Activated CD4-positive, alpha-beta memory T cell treated with anti-CD3 and anti-CD28 coated beads for 36 hours (primary cell): Measurements from ENCODE around the gene ARPC5. TPM values are rescaled to one million over a fixed set of nuclear protein-coding genes. Genes with fewer than 3 reads are reported as not detected.

Experiments used
- CTCF ChIA-PET: fragments of 350-600 bp; sonication (Branson Sonifier 250); formaldehyde crosslinking; loops from one replicate; lab custom pipeline; 2021; ENCODE audit warnings: antibody characterized with exemption, inconsistent platforms; lab: Charles Lee
- POLR2A ChIA-PET: fragments of 350-600 bp; sonication (Branson Sonifier 250); formaldehyde crosslinking; loops from one replicate; lab custom pipeline; 2021; ENCODE audit warnings: antibody characterized with exemption; lab: Charles Lee
- DNase-seq: peaks from one replicate; pipeline ENCODE4 v3.0.0-alpha.2; 2020
- H3K27ac Mint-ChIP-seq: one replicate; pipeline ENCODE4 v1.8.0; 2021; ENCODE audit warnings: mixed read lengths
- H3K27me3 Mint-ChIP-seq: one replicate; pipeline ENCODE4 v1.8.0; 2021; ENCODE audit warnings: mixed read lengths
- H3K36me3 Mint-ChIP-seq: one replicate; pipeline ENCODE4 v1.8.0; 2021; ENCODE audit warnings: mixed read lengths
- H3K4me1 Mint-ChIP-seq: one replicate; pipeline ENCODE4 v1.8.0; 2021; ENCODE audit warnings: low read depth, mixed read lengths
- H3K4me3 Mint-ChIP-seq: one replicate; pipeline ENCODE4 v1.8.0; 2021; ENCODE audit warnings: mild to moderate bottlenecking, mixed read lengths
- H3K9me3 Mint-ChIP-seq: one replicate; pipeline ENCODE4 v1.8.0; 2021; ENCODE audit warnings: mixed read lengths
- intact Hi-C: fragments of 100-400 bp; cut with micrococcal nuclease; formaldehyde crosslinking; loops from one replicate; pipeline ENCODE4 v1.15.1; 2023
- total RNA-seq, 2 experiments: library from RNA; stranded (reverse); gene quantifications; one replicate each; pipeline ENCODE4 v1.2.3, GENCODE V29; 2021

ARPC5 gene
- total RNA-seq, 2 experiments from 2014 or later: 158 to 161 TPM

DNA sequence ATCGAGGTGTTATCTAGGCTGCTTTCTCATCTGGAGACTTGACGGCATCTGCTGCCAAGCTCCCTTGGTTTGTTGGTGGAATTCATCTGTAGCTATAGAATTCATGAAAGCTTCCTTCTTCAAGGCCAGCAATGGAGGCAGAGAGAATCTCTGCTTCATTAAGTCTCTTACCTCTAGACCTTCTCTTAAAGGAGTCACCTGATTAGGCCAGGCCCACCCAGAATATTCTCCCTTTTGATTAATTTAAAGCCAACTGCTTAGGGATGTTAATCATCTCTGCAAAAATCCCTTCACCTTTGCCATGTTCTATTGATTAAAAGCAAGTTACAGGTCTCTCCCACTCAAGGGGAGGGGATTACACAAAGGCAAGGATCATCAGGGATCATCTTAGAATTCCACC lies 40.0 kb downstream of the ARPC5 start:
- no peak overlapping the region for H3K4me3 Mint-ChIP-seq
- H3K36me3 Mint-ChIP-seq: no peaks in the 10 kb centered on the region
- intact Hi-C loops: no loop called here
- peaks cover 27% of the 10 kb centered on the region for H3K4me1 Mint-ChIP-seq
- ChIA-PET POLR2A (no interaction called here), CTCF (no interaction called here)
- no peak for DNase-seq
- no peaks in the 10 kb centered on the region for H3K27me3 Mint-ChIP-seq
- H3K9me3 Mint-ChIP-seq: no peaks in the 10 kb centered on the region
- H3K27ac Mint-ChIP-seq: no peak overlapping the region

DNA sequence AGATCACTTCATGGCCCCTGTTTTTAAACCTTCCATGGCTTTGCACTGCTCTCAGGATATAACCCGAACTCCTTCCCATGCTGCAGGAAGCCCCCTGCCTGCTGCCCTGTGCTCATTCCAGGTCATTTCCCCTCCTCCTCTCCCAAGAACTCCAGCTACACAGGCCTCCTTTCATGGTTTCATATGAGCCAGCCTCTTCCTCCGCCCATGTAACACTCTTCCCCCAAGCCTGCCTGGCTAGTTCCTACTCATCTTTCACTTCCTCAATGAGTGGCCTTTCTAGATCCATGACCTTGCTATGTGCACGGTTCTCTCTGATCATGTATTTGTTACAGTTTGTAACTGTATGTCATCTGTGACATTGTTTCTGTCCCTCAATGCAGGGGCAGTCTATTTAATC lies 42.2 kb downstream of the ARPC5 start:
- no peaks in the 10 kb centered on the region for H3K27me3 Mint-ChIP-seq
- CTCF ChIA-PET: interaction anchor here (0.7 kb wide), 1 partner anchor 41 kb away, joined by 3 read pairs; no protein-coding TSS in a partner anchor
- peak; percentile 25 for DNase-seq
- H3K4me3 Mint-ChIP-seq: no peak overlapping the region
- no peak overlapping the region for H3K27ac Mint-ChIP-seq
- POLR2A ChIA-PET: no interaction called here
- no peaks in the 10 kb centered on the region for H3K9me3 Mint-ChIP-seq
- intact Hi-C loops: loop anchor here (5.0 kb wide), 1 partner anchor 249 kb away; no protein-coding TSS in a partner anchor
- peaks cover 43% of the 10 kb centered on the region for H3K4me1 Mint-ChIP-seq
- no peaks in the 10 kb centered on the region for H3K36me3 Mint-ChIP-seq

DNA sequence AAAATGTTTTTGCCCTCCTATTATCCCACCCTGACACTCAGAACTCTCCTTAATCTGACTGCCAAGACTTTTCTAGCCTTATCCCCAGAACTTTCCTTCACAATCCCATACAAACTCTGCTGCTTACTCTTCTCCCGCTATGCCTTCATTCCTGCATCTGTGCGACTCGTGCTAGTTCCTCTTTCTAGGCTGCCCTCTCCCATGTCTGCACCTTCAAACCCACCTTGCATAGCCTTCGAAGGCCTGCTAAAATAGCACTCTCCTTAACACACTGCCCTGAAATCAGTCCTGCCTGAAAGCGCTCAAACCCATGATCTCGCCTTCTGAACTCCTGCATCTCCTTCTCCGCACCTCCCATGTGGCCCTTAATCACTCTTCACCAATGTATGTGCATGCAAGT lies 42.9 kb downstream of the ARPC5 start:
- Mint-ChIP-seq H3K9me3 (no peaks in the 10 kb centered on the region), H3K36me3 (no peaks in the 10 kb centered on the region), H3K4me1 (peaks cover 39% of the 10 kb centered on the region), H3K4me3 (no peak overlapping the region), H3K27ac (no peak overlapping the region), H3K27me3 (no peaks in the 10 kb centered on the region)
- ChIA-PET CTCF (no interaction called here), POLR2A (no interaction called here)
- intact Hi-C loops: loop anchor here (5.0 kb wide), 1 partner anchor 250 kb away; no protein-coding TSS in a partner anchor
- no peak for DNase-seq

DNA sequence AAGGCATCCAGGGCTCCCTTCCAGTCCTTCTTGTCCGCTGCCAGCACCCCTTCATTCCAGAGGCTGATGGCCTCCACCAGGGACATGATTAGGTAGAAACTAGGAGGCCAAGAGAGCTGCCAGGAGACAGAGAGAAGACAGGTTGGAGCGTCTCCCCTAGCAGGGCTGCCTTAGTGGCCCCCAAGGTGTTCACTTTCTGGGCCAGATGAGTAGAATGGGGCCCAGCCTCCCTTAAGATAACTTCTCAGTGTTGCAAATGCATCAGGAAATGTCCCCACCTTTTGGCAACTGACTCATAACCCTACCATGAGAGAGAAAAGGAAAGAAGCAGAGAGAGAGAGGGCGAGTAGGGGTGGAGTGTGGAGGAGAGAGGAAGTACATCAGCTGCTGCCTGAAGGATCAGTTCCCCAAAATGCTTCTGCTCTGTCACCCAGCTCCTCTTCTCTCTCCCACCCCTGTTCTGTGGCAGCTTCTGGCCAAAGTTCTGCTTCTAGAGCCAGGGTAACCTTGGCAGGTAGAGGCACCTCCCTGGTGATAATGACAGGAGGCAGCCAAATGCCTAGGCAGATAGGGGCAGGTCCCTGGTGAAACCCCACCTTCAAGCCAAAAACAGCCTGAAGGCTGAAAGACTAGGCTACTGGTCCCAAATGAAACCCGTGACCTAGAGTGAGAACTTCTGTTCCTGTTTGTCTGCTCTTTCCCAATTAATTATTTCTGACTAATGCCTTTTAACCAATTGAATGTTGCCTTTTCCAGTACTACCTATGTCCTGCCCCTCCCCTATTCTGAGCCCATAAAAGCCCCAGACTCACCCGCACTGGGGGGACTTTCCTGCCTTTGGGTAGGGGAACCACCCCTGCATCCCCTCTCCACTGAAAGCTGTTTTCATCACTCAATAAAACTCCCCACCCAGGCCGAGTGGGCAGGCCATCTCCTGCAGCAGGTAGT lies 45.1 kb downstream of the ARPC5 start, which contains the start of gene NCF2:
TSS of gene NCF2 (minus strand) at position 216 of the 948 bp plus-strand sequence. CDS start at position 86, 130 bp downstream.
- Mint-ChIP-seq H3K27me3 (no peaks in the 10 kb centered on the region), H3K36me3 (no peaks in the 10 kb centered on the region), H3K9me3 (no peaks in the 10 kb centered on the region), H3K4me1 (peaks cover 39% of the 10 kb centered on the region), H3K27ac (peak within 1 kb of the TSS; percentile 70), H3K4me3 (peak within 1 kb of the TSS; percentile 64)
- POLR2A ChIA-PET: interaction anchor here (1.3 kb wide), 1 partner anchor 43 kb away, joined by 4 read pairs; no protein-coding TSS in a partner anchor
- intact Hi-C loops: loop anchor here (1.0 to 5.0 kb wide), 5 partner anchors 21 to 252 kb away; partner anchors contain the start of gene ARPC5
- peak; percentile 71 for DNase-seq
- CTCF ChIA-PET: interaction anchor here (0.8 kb wide), 1 partner anchor 99 kb away, joined by 3 read pairs; no protein-coding TSS in a partner anchor

DNA sequence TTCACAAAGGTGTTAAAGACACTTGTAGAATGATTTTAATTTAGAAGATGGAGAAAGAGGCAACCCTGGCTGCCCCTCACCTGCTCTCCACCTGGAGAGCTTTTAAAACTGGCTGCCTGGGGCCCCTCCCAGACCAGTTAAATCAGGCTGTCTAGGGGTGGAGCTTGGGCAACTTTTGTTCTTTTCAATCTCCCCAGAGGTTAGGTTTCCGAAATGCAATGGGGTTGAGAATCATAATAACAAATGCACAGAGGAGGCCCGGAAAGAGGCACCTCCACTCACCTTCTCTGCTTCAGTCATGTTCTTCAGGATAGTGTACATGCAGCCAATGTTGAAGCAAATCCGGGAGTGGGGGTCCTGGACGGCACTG lies 45.7 kb downstream of the ARPC5 start:
- Mint-ChIP-seq H3K27ac (peak overlapping the region; percentile 70), H3K9me3 (no peaks in the 10 kb centered on the region), H3K4me1 (peaks cover 42% of the 10 kb centered on the region), H3K27me3 (no peaks in the 10 kb centered on the region), H3K36me3 (no peaks in the 10 kb centered on the region), H3K4me3 (peak overlapping the region; percentile 64)
- intact Hi-C loops: loop anchor here (1.0 to 5.0 kb wide), 5 partner anchors 21 to 252 kb away; partner anchors contain the start of gene ARPC5
- POLR2A ChIA-PET: interaction anchor here (1.3 kb wide), 1 partner anchor 44 kb away, joined by 4 read pairs; no protein-coding TSS in a partner anchor
- CTCF ChIA-PET: interaction anchor here (0.8 to 1.2 kb wide), 3 partner anchors 27 to 100 kb away, joined by 3 read pairs; no protein-coding TSS in a partner anchor
- DNase-seq: peak; percentile 19

DNA sequence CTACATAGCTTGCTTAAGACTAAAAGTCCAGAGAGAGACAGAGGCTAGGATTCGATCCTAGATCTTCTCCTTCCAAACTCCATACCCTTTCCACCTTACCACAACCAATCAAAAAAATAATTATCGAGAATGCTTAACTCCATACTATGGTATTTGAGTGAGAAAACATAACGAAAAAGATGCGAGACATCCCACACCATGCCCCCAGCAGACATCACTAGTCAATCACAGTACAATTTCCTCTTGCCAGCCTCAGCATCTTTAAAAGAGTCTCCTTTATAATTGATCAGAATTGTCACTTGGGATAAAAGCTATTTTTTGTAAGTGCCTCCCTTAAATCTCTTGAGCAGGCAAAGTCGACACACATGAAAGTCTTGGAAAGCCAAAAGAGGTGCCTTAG lies 46.2 kb downstream of the ARPC5 start:
- H3K27me3 Mint-ChIP-seq: no peaks in the 10 kb centered on the region
- CTCF ChIA-PET: interaction anchor here (1.0 to 1.2 kb wide), 3 partner anchors 27 to 66 kb away, joined by 3 read pairs; no protein-coding TSS in a partner anchor
- intact Hi-C loops: no loop called here
- DNase-seq: no peak
- peak overlapping the region; percentile 70 for H3K27ac Mint-ChIP-seq
- H3K4me1 Mint-ChIP-seq: peaks cover 42% of the 10 kb centered on the region
- H3K4me3 Mint-ChIP-seq: peak overlapping the region; percentile 64
- no peaks in the 10 kb centered on the region for H3K36me3 Mint-ChIP-seq
- POLR2A ChIA-PET: no interaction called here
- H3K9me3 Mint-ChIP-seq: no peaks in the 10 kb centered on the region

DNA sequence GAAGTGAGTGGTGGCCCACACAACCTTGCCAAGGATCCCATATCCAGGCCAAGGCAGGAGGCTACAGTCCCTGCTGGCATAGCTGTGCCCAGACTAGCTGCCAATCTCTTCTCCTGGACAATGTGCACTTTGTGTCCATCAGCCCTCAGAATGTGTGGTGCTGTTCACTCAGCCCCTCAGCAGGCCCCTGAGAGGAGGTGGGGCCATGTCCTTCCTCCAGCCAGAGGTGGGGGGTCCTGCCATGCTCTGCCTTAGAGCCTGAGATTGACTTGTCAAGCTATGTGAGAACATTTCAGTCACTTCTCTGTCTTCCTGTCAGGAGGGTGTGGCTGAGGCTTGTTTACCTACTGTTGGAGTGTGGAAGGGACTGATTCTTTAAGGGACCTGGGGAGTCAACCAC lies 46.8 kb downstream of the ARPC5 start:
- ChIA-PET POLR2A (no interaction called here), CTCF (interaction anchor here (1.0 to 1.2 kb wide), 2 partner anchors 26 to 45 kb away, joined by 3 read pairs; no protein-coding TSS in a partner anchor)
- DNase-seq: no peak
- intact Hi-C loops: no loop called here
- H3K9me3 Mint-ChIP-seq: no peaks in the 10 kb centered on the region
- H3K4me1 Mint-ChIP-seq: peaks cover 42% of the 10 kb centered on the region
- peak overlapping the region; percentile 64 for H3K4me3 Mint-ChIP-seq
- no peaks in the 10 kb centered on the region for H3K36me3 Mint-ChIP-seq
- H3K27me3 Mint-ChIP-seq: no peaks in the 10 kb centered on the region
- H3K27ac Mint-ChIP-seq: no peak overlapping the region

DNA sequence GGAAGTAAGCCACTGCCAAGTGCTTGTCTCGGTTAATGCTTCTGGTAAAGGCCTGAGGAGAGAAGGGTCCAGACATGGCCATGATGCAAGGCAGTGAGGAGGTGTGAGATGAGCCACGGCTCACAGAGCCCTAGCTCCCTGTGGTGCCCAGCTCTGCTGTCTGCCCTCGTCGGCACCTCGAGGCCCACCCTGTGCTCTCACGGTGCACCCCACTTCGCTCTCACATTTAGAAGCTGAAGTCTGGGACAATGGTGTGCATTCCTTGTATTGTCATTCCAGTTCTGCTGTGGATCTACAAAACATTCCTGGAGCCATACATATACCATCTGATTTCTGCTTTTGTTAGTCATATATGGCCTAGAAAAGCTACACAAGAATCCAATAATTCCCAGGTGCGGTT lies 48.7 kb downstream of the ARPC5 start:
- no peak for DNase-seq
- Mint-ChIP-seq H3K27me3 (no peaks in the 10 kb centered on the region), H3K4me3 (no peak overlapping the region), H3K9me3 (no peaks in the 10 kb centered on the region), H3K27ac (no peak overlapping the region), H3K36me3 (no peaks in the 10 kb centered on the region), H3K4me1 (peaks cover 31% of the 10 kb centered on the region)
- ChIA-PET CTCF (interaction anchor here (1.9 kb wide), 1 partner anchor 68 kb away, joined by 6 read pairs; no protein-coding TSS in a partner anchor), POLR2A (no interaction called here)
- intact Hi-C loops: no loop called here

DNA sequence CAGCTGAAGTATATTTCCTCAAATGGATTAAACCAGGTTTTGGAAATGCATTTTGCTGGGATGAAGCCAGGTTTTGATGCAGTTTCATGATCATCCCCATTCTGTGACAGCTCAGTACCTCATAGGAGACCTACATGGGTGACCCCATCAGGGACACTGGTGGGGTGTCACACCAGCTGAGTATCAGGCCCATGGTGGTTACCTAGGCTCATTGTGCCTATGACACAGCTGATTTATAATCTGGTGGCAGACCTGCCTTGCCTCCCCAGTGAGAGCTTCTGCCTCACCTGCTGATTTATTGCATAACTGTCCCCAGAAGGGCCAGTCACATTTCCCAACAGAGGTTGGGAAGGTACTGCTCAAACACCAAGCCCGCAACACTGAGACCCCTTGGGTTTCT lies 49.1 kb downstream of the ARPC5 start:
- H3K27me3 Mint-ChIP-seq: no peaks in the 10 kb centered on the region
- DNase-seq: no peak
- intact Hi-C loops: no loop called here
- H3K36me3 Mint-ChIP-seq: no peaks in the 10 kb centered on the region
- peaks cover 31% of the 10 kb centered on the region for H3K4me1 Mint-ChIP-seq
- H3K27ac Mint-ChIP-seq: no peak overlapping the region
- ChIA-PET POLR2A (no interaction called here), CTCF (interaction anchor here (1.9 kb wide), 1 partner anchor 68 kb away, joined by 6 read pairs; no protein-coding TSS in a partner anchor)
- H3K4me3 Mint-ChIP-seq: no peak overlapping the region
- H3K9me3 Mint-ChIP-seq: no peaks in the 10 kb centered on the region

DNA sequence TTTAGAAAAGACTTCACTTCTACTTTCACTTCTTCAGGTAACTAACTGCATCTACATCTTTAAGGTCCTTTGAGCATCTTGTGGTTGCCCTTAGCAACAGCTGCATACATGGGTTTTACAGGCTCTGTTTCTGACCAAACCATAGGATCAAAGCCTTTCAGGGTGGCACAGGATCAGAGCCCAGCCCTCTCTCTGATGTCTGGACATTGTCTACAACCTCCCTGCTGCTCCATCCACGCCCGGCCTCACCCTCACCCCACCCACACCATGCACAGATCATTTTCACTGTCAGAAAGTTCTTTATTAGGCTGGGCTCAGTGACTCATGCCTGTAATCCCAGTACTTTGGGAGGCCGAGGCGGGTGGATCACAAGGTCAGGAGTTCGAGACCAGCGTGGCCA lies 50.5 kb downstream of the ARPC5 start:
- Mint-ChIP-seq H3K27me3 (no peaks in the 10 kb centered on the region), H3K4me1 (peaks cover 21% of the 10 kb centered on the region), H3K9me3 (no peaks in the 10 kb centered on the region), H3K27ac (no peak overlapping the region), H3K4me3 (no peak overlapping the region), H3K36me3 (no peaks in the 10 kb centered on the region)
- CTCF ChIA-PET: no interaction called here
- intact Hi-C loops: no loop called here
- POLR2A ChIA-PET: no interaction called here
- DNase-seq: no peak

DNA sequence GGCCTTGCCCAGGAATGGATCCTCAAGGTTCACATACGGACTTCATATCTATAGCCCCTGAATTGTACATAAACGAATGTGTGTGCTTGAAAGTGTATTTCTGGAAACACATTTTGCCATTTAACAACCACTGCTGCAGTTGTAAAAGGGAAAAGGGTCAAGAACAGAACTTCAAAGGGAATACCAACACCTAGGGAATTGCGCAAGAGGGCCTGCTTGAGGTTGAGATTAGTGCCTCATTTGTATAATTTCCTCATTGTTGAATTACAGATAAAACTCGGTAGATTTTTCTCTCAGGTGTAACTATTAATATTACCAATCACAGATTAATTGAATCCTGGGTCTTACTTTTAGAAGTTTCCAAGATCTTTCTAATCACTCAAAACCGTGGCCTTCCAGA lies 51.4 kb downstream of the ARPC5 start:
- no peaks in the 10 kb centered on the region for H3K27me3 Mint-ChIP-seq
- no peak overlapping the region for H3K27ac Mint-ChIP-seq
- H3K4me3 Mint-ChIP-seq: no peak overlapping the region
- ChIA-PET CTCF (no interaction called here), POLR2A (no interaction called here)
- DNase-seq: no peak
- no peaks in the 10 kb centered on the region for H3K9me3 Mint-ChIP-seq
- intact Hi-C loops: no loop called here
- H3K4me1 Mint-ChIP-seq: peaks cover 17% of the 10 kb centered on the region
- no peaks in the 10 kb centered on the region for H3K36me3 Mint-ChIP-seq

DNA sequence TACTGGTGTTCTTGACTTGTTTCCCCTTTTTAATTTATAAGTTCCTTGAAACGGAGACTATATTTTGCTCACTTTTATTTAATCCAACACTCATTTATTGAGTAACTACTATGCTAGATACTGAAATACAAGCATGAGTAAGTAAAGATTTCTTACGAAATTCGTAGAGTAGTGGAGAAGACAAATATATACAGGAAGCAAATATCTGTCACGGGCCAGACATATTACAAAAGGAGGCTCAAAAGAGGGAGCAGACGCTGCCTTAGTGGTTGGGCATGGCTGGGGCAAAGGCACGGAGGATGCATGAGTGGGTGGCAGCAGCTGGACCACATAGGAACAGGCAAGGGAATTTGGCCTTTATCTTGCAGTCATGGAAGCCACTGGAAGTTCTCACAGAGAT lies 52.1 kb downstream of the ARPC5 start:
- H3K4me3 Mint-ChIP-seq: no peak overlapping the region
- H3K36me3 Mint-ChIP-seq: no peaks in the 10 kb centered on the region
- CTCF ChIA-PET: no interaction called here
- H3K9me3 Mint-ChIP-seq: no peaks in the 10 kb centered on the region
- POLR2A ChIA-PET: no interaction called here
- intact Hi-C loops: no loop called here
- DNase-seq: no peak
- peaks cover 10% of the 10 kb centered on the region for H3K4me1 Mint-ChIP-seq
- H3K27me3 Mint-ChIP-seq: no peaks in the 10 kb centered on the region
- H3K27ac Mint-ChIP-seq: no peak overlapping the region
